22Rv1 (cell line): ENCODE measurements around the gene CDKN3.

Source experiments
- CTCF ChIP-seq: fragments of 450-650 bp; IDR thresholded peaks from 2 replicates; pipeline ENCODE4 v1.5.1; 2017; ENCODE audit warnings: mild to moderate bottlenecking
- ZFX ChIP-seq: fragments of 450-650 bp; IDR thresholded peaks from 2 replicates; pipeline ENCODE4 v1.6.1; 2017; ENCODE audit warnings: antibody characterized with exemption, borderline replicate concordance

- TF ChIP-seq CTCF (no peak), ZFX (no peak)
These were observed 50.5 kb downstream of the CDKN3 start for GRCh38 chr14:54447231-54447692.
